ENCODE data around the gene MRPS27.
"Not testable (repeated sequence)": the region's sequence is repeated elsewhere in the genome, so short reads cannot be mapped to it uniquely, and the experiment has no call there.

Gene MRPS27

GRCh38 chr5:72337159-72337558, 17.1 kb upstream of the MRPS27 start:
- in situ Hi-C loops (cut with MboI; ENCODE audit: low pct_unique_long_range_greater_than_20kb, low sequenced_read_pairs): no loop called here
- DNase-seq: no peak

DNA sequence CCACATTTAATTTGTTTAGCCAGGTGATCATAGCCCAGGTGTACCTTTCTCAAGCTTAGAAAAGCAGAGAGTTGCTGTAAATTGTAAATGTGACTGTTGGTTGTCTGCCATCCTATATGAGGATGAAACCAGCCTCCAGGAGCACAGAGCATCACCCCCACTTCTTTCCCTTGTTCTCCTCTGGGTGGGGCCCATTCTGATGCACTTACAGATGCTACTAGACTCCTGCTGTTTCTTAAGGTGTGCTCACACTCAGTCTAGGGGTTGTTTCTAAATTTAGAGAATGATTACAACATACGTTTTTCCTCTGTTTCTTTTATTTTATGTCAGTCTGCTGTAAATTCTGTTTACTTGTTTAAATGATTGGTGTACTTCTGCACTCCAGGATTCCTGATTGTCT, 10.7 kb upstream of the MRPS27 start:
- no peak for DNase-seq
- in situ Hi-C loops (cut with MboI; ENCODE audit: low pct_unique_long_range_greater_than_20kb, low sequenced_read_pairs): no loop called here

- in situ Hi-C loops (cut with MboI; ENCODE audit: low pct_unique_long_range_greater_than_20kb, low sequenced_read_pairs): no loop called here
- DNase-seq: no peak
Observed at GRCh38 chr5:72328172-72328571, 8.1 kb upstream of the MRPS27 start.

DNA sequence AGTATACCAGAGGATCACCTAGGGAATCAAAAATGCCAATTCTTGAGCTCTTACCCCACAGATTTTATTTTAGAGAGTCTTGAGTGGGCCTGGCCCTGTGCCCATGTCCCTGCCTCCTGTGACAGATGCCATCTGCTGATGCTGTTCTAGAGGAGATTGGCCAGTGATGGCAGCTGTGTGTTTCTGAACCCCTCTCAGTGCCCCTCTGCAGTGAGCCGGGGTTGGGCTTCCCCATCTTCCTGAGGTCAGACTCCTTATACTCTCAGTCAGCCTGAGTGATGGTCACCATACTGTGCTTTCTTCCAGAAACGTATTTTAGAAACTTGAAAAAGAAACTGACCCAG, 6.2 kb upstream of the MRPS27 start:
- DNase-seq: no peak
- in situ Hi-C loops (cut with MboI; ENCODE audit: low pct_unique_long_range_greater_than_20kb, low sequenced_read_pairs): no loop called here

DNA sequence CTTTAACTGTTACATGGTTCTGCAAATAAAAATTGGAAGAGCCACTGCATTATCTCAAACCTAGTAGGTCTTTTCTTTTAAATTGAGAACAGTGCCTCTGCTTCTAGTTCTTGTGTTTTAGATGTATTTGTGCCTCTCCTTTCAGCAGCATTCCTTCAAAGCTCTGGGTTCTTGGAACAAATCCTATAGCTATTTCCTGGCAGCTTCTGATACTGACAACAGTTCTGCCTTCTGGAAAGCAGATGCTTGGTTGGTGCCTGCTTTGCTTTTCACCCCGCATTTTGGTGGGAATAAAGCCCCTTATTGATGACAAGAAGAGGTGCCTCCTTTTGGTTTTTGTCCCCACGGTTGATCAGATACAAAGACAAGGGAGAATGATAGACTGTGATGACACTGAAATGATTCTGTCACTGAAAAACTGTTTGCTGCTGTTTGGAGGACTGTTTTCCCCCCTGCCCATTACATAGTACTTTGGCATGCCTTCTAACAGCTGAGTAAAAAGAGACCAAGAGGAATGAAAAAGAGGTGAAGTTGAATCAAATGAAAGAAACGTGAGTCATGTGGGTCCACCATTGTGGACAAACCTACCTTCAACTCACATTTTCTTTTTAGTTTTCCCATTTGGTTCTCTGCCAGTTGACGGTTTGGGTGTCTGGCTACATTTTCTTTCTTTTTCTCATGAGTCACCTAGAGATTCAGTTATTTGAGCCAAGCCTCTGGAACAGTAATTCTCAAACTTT, 5.7 kb upstream of the MRPS27 start:
- no peak for DNase-seq

DNA sequence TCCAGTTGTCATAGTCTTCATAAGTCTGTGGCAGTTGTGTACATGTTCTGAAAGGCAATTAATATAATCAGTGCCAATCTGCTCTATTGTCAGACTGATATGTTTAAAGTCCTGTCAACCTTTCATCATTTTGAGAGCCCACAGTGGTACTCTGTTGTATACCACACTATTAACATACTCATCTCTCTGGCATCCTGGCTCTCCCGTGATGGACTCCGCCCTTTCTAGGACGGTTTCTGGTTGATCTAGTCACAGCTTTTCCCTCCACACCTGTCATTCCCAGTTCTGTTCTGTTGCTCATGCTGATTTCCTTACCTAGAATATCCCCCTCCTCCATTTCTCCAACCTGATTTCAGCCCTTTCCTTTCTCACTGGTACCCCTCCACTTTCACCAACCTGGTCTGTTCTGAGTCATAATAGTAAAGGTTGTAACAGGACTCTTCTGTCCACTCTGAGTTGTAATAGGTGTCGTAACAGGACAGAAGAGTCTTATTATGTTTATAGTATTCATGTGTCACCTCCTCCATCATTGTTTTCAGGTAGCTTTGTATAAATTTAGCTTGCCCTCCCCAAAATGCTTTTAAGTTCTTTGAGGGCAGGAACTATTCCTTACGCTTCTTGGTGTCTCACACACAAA, 4.3 kb upstream of the MRPS27 start:
- in situ Hi-C loops (cut with MboI; ENCODE audit: low pct_unique_long_range_greater_than_20kb, low sequenced_read_pairs): no loop called here
- no peak for DNase-seq

More for the DNA sequence above, 5.7 kb upstream of the MRPS27 start:
- in situ Hi-C loops (cut with MboI; ENCODE audit: low pct_unique_long_range_greater_than_20kb, low sequenced_read_pairs): no loop called here

GRCh38 chr5:72319435-72319975, 535 bp downstream of the MRPS27 start:
- DNase-seq; in situ Hi-C loops (cut with MboI; ENCODE audit: low pct_unique_long_range_greater_than_20kb, low sequenced_read_pairs): not testable (repeated sequence)

- in situ Hi-C loops (cut with MboI; ENCODE audit: low pct_unique_long_range_greater_than_20kb, low sequenced_read_pairs): no loop called here
- DNase-seq: peak; percentile 18
Observed at GRCh38 chr5:72314571-72315172, 5.4 kb downstream of the MRPS27 start.

GRCh38 chr5:72313141-72313540, 6.9 kb downstream of the MRPS27 start:
- in situ Hi-C loops (cut with MboI; ENCODE audit: low pct_unique_long_range_greater_than_20kb, low sequenced_read_pairs): no loop called here
- no peak for DNase-seq

DNA sequence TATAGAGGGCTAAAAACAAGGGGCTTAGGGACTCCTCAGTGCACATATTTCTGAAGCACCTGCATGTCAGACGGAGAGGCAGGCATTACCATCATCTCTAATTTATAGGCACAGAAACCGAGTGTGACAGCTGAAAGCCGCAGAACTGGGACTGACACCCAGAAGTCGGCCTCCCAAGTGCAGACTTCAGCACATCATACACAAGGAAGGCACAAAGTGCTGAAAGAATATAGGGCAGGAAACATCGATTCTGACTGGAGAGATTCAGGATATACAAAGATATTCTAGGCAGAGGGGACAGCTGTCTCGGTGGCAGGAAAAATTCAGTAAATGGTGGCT, 11.2 kb downstream of the MRPS27 start:
- no peak for DNase-seq
- in situ Hi-C loops (cut with MboI; ENCODE audit: low pct_unique_long_range_greater_than_20kb, low sequenced_read_pairs): no loop called here

DNA sequence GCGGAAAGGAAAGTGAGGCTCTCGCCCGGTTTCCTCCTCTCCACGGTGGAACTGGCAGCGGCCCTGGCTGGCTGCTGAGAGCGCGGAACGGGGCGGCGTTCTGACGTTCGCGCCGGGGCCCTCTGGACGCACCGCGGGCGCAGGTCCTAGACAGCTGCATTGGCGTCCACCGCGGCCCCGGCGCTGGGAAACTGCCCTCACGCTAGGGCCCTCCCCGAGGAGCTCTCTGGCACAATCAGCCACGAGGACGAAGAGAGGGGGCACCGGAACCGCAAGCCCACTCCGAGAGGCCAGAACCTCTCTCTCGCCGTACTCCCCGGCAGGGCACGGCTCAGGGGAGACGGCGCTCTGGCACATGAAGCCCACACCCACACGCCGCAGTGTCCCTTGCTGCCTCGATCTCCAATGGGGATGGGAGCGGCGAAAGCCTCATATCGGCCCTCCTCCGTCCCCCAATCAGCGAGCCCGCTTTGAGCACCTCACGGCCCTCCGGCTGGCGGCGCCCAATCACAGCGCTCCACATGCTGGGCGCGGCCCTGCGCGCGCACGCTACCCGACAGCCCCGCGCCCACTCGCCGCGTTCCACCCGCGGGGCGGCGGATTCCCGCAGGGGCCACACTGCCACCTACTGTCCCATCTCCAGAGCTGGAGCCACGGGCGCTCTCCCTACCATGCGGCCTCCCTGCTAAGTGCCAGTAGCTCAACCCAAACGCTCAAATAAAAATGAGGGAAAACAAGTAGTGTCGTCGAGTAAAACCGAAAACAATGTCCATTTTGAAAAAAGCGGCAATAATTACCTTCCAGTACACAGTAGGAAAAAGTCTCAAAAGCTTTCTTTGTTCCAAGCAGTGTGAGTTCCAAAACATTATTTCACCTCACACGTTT, 11.8 kb downstream of the MRPS27 start:
- DNase-seq: peak; percentile 98
- in situ Hi-C loops (cut with MboI; ENCODE audit: low pct_unique_long_range_greater_than_20kb, low sequenced_read_pairs): no loop called here

- in situ Hi-C loops (cut with MboI; ENCODE audit: low pct_unique_long_range_greater_than_20kb, low sequenced_read_pairs): no loop called here
- DNase-seq: no peak
Observed at GRCh38 chr5:72307573-72307967, 12.5 kb downstream of the MRPS27 start.

GRCh38 chr5:72305194-72306142, 14.6 kb downstream of the MRPS27 start:
- no peak for DNase-seq
- in situ Hi-C loops (cut with MboI; ENCODE audit: low pct_unique_long_range_greater_than_20kb, low sequenced_read_pairs): no loop called here

DNA sequence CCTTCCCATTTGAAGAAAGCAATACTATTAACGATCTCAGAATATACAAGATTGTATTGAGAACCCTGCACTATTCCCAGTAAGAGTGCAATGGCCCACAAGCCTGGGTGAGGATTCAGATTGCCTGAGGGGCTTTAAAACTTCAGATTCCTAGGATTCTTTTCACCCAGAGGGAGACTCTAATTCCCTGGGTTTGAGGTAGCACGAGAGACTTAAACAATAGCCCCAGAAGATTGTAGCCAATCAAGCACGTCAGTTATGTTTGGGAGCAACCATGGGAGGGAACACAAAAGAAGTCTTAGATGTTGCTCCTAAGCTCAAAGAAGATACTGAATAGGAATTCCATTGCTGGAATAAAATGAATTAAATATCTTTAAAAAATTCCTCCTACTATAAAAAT, 17.9 kb downstream of the MRPS27 start:
- no peak for DNase-seq
- in situ Hi-C loops (cut with MboI; ENCODE audit: low pct_unique_long_range_greater_than_20kb, low sequenced_read_pairs): no loop called here

DNA sequence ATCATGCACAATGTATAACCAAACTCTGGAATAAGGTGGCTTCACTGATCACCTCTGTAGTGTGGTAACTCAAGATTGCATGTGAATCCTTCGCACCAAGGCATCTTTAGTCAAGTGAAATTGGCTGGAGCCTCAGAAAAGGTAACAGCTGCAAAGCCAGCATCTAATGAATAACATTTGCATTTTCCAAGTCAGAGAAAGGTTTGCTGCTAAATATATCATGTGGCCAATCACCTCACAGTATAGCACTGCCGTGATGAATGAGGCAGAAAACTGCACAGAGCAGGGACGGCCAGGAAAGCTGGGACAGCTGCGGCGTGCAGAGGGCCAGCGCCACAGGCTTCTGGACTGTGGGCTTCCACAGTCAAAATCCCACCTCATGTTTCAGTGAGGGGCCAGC, 18.5 kb downstream of the MRPS27 start:
- in situ Hi-C loops (cut with MboI; ENCODE audit: low pct_unique_long_range_greater_than_20kb, low sequenced_read_pairs): no loop called here
- no peak for DNase-seq

GRCh38 chr5:72300590-72301339, 19.3 kb downstream of the MRPS27 start:
- in situ Hi-C loops (cut with MboI; ENCODE audit: low pct_unique_long_range_greater_than_20kb, low sequenced_read_pairs): no loop called here

DNA sequence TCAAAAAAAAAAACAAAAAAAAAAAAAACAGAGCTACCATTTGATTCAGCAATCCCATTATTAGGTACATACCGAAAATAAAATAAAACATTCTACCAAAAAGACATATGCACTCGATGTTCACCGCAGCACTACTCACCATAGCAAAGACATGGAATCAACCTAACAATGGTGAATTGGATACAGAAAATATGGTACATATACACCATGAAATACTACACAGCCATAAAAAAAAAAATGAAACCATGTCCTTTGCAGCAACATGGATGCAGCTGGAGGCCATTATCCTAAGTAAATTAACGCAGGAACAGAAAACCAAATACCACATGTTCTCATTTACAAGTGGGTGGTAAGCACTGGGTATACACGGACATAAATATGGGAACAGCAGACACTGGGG, 21.3 kb downstream of the MRPS27 start:
- no peak for DNase-seq
- in situ Hi-C loops (cut with MboI; ENCODE audit: low pct_unique_long_range_greater_than_20kb, low sequenced_read_pairs): no loop called here

More at GRCh38 chr5:72300590-72301339, 19.3 kb downstream of the MRPS27 start:
- DNase-seq: no peak

GRCh38 chr5:72298136-72298535, 21.9 kb downstream of the MRPS27 start:
- peak; percentile 23 for DNase-seq
- in situ Hi-C loops (cut with MboI; ENCODE audit: low pct_unique_long_range_greater_than_20kb, low sequenced_read_pairs): not testable (repeated sequence)

Measured in KBM-7 (cell line).